ENCODE results near the gene SPTA1. TPM values are rescaled to one million over a fixed set of nuclear protein-coding genes. Genes with fewer than 3 reads are reported as not detected.

SPTA1 gene
- total and polyA plus RNA-seq, 2 of the 8 experiments (the other 6 are each of a cell fraction or from before 2014, with no cell fraction given) = not detected

GRCh38 chr1:158719664-158720063, 33.1 kb upstream of the SPTA1 start (continued):
- no peak for TF ChIP-seq USF2 (IDR thresholded peaks at IDR 0.05; ENCODE audit: low read length)
- TF ChIP-seq FOSL1 (IDR thresholded peaks at IDR 0.05; ENCODE audit: insufficient read depth, low read depth, low read length) = no peak
- no peak for TF ChIP-seq ASH2L (IDR thresholded peaks at IDR 0.05; ENCODE audit: low read length)
- TF ChIP-seq TBP (IDR thresholded peaks at IDR 0.05; ENCODE audit: low read depth, low read length) = no peak
- no peak for TF ChIP-seq GTF2F1 (IDR thresholded peaks at IDR 0.05; ENCODE audit: borderline replicate concordance, low read depth, low read length)
- TF ChIP-seq TCF12 (IDR thresholded peaks at IDR 0.05; ENCODE audit: low read depth, low read length) = no peak
